ENCODE measurements around the gene NLGN1.

The NLGN1 gene

GRCh38 chr3:174295306-174296092 lies 898.0 kb downstream of the NLGN1 start:
- Histone ChIP-seq H3K4me1 (ENCODE audit: control insufficient read depth in 1 of 2, insufficient read depth in 2 of 2, low read length in 2 of 2) (no peaks in the 10 kb centered on the region), H2AK5ac (ENCODE audit: low read length) (no peak overlapping the region), H2BK5ac (ENCODE audit: low read depth, low read length, poor library complexity) (no peak overlapping the region), H3K36me3 (ENCODE audit: control insufficient read depth in 1 of 2, insufficient read depth in 2 of 2, low read length in 2 of 2) (no peaks in the 10 kb centered on the region), H3K18ac (ENCODE audit: low read length) (no peak overlapping the region), H3K14ac (ENCODE audit: low read length) (no peak overlapping the region), H3K79me2 (ENCODE audit: control insufficient read depth, insufficient read depth, low read length, poor library complexity) (no peaks in the 10 kb centered on the region), H3K79me1 (ENCODE audit: low read length) (no peaks in the 10 kb centered on the region), H3K4me2 (ENCODE audit: low read length) (no peak overlapping the region), H3K27ac (ENCODE audit: low read depth, low read length) (no peak overlapping the region), H2BK12ac (ENCODE audit: low read length) (no peak overlapping the region), H4K12ac (ENCODE audit: low read depth, low read length) (no peak overlapping the region), H3K27me3 (ENCODE audit: insufficient read depth, low read length) (no peaks in the 10 kb centered on the region), H2AFZ (ENCODE audit: insufficient read depth, low read length, poor library complexity) (no peak overlapping the region), H3K9ac (ENCODE audit: low read length) (no peak overlapping the region), H4K91ac (ENCODE audit: low read depth, low read length) (no peak overlapping the region), H3K9me3 (ENCODE audit: insufficient read depth, low read depth, low read length) (no peaks in the 10 kb centered on the region), H2BK120ac (ENCODE audit: insufficient read depth, low read length, poor library complexity) (no peak overlapping the region), H3K4me3 (ENCODE audit: low read depth, low read length) (no peak overlapping the region), H4K8ac (ENCODE audit: low read depth, low read length) (no peak overlapping the region), H3K4ac (ENCODE audit: low read depth, low read length) (no peak overlapping the region), H3K23ac (ENCODE audit: low read length) (no peak overlapping the region)
- 100% methylated on average over 1 of the region's 7 CpGs for WGBS (ENCODE audit: extremely low coverage, insufficient coverage, insufficient read length)
- DNase-seq: no peak

- no peak overlapping the region for H2BK120ac ChIP-seq (ENCODE audit: insufficient read depth, low read length, poor library complexity)
- H3K18ac ChIP-seq (ENCODE audit: low read length): no peak overlapping the region
- no peaks in the 10 kb centered on the region for H3K79me1 ChIP-seq (ENCODE audit: low read length)
- no peak overlapping the region for H2AFZ ChIP-seq (ENCODE audit: insufficient read depth, low read length, poor library complexity)
- H2BK5ac ChIP-seq (ENCODE audit: low read depth, low read length, poor library complexity): no peak overlapping the region
- H3K27ac ChIP-seq (ENCODE audit: low read depth, low read length): no peak overlapping the region
- no peak overlapping the region for H2BK12ac ChIP-seq (ENCODE audit: low read length)
- no peak overlapping the region for H2AK5ac ChIP-seq (ENCODE audit: low read length)
- no peak overlapping the region for H4K12ac ChIP-seq (ENCODE audit: low read depth, low read length)
- H4K8ac ChIP-seq (ENCODE audit: low read depth, low read length): no peak overlapping the region
- no peak overlapping the region for H3K14ac ChIP-seq (ENCODE audit: low read length)
- H3K27me3 ChIP-seq (ENCODE audit: insufficient read depth, low read length): no peaks in the 10 kb centered on the region
- WGBS (ENCODE audit: extremely low coverage, insufficient coverage, insufficient read length): no CpG with 5 or more reads among the region's 1 CpG
- no peak overlapping the region for H3K4ac ChIP-seq (ENCODE audit: low read depth, low read length)
- H3K4me1 ChIP-seq (ENCODE audit: control insufficient read depth in 1 of 2, insufficient read depth in 2 of 2, low read length in 2 of 2): no peaks in the 10 kb centered on the region
- H4K91ac ChIP-seq (ENCODE audit: low read depth, low read length): no peak overlapping the region
- peak overlapping the region; percentile 22 for H3K23ac ChIP-seq (ENCODE audit: low read length)
- no peak overlapping the region for H3K9ac ChIP-seq (ENCODE audit: low read length)
- H3K36me3 ChIP-seq (ENCODE audit: control insufficient read depth in 1 of 2, insufficient read depth in 2 of 2, low read length in 2 of 2): no peaks in the 10 kb centered on the region
- H3K9me3 ChIP-seq (ENCODE audit: insufficient read depth, low read depth, low read length): no peaks in the 10 kb centered on the region
- no peak overlapping the region for H3K4me2 ChIP-seq (ENCODE audit: low read length)
- peak; percentile 68 to 79 for DNase-seq
- no peaks in the 10 kb centered on the region for H3K79me2 ChIP-seq (ENCODE audit: control insufficient read depth, insufficient read depth, low read length, poor library complexity)
- H3K4me3 ChIP-seq (ENCODE audit: low read depth, low read length): no peak overlapping the region
These were observed 905.3 kb downstream of the NLGN1 start for GRCh38 chr3:174302746-174303315.

GRCh38 chr3:174303907-174304560 lies 906.5 kb downstream of the NLGN1 start:
- Histone ChIP-seq H3K4me3 (ENCODE audit: low read depth, low read length) (no peak overlapping the region), H4K91ac (ENCODE audit: low read depth, low read length) (no peak overlapping the region), H3K27ac (ENCODE audit: low read depth, low read length) (no peak overlapping the region), H2AK5ac (ENCODE audit: low read length) (no peak overlapping the region), H3K27me3 (ENCODE audit: insufficient read depth, low read length) (no peaks in the 10 kb centered on the region), H3K14ac (ENCODE audit: low read length) (no peak overlapping the region), H3K23ac (ENCODE audit: low read length) (no peak overlapping the region), H2BK120ac (ENCODE audit: insufficient read depth, low read length, poor library complexity) (no peak overlapping the region), H2BK12ac (ENCODE audit: low read length) (no peak overlapping the region), H3K79me1 (ENCODE audit: low read length) (no peaks in the 10 kb centered on the region), H3K9ac (ENCODE audit: low read length) (no peak overlapping the region), H3K4me1 (ENCODE audit: control insufficient read depth in 1 of 2, insufficient read depth in 2 of 2, low read length in 2 of 2) (no peaks in the 10 kb centered on the region), H3K9me3 (ENCODE audit: insufficient read depth, low read depth, low read length) (no peaks in the 10 kb centered on the region), H4K12ac (ENCODE audit: low read depth, low read length) (no peak overlapping the region), H2AFZ (ENCODE audit: insufficient read depth, low read length, poor library complexity) (no peak overlapping the region), H4K8ac (ENCODE audit: low read depth, low read length) (no peak overlapping the region), H3K4me2 (ENCODE audit: low read length) (no peak overlapping the region), H2BK5ac (ENCODE audit: low read depth, low read length, poor library complexity) (no peak overlapping the region), H3K36me3 (ENCODE audit: control insufficient read depth in 1 of 2, insufficient read depth in 2 of 2, low read length in 2 of 2) (no peaks in the 10 kb centered on the region), H3K79me2 (ENCODE audit: control insufficient read depth, insufficient read depth, low read length, poor library complexity) (no peaks in the 10 kb centered on the region), H3K18ac (ENCODE audit: low read length) (no peak overlapping the region), H3K4ac (ENCODE audit: low read depth, low read length) (no peak overlapping the region)
- no peak for DNase-seq
- no CpG with 5 or more reads among the region's 2 CpGs for WGBS (ENCODE audit: extremely low coverage, insufficient coverage, insufficient read length)

GRCh38 chr3:174308736-174309135 lies 911.2 kb downstream of the NLGN1 start:
- no peaks in the 10 kb centered on the region for H3K79me1 ChIP-seq (ENCODE audit: low read length)
- no peak overlapping the region for H2AFZ ChIP-seq (ENCODE audit: insufficient read depth, low read length, poor library complexity)
- H3K79me2 ChIP-seq (ENCODE audit: control insufficient read depth, insufficient read depth, low read length, poor library complexity): no peaks in the 10 kb centered on the region
- no peak overlapping the region for H3K4ac ChIP-seq (ENCODE audit: low read depth, low read length)
- no peak overlapping the region for H2BK5ac ChIP-seq (ENCODE audit: low read depth, low read length, poor library complexity)
- H3K9me3 ChIP-seq (ENCODE audit: insufficient read depth, low read depth, low read length): no peaks in the 10 kb centered on the region
- no peak overlapping the region for H3K9ac ChIP-seq (ENCODE audit: low read length)
- no peak overlapping the region for H2BK120ac ChIP-seq (ENCODE audit: insufficient read depth, low read length, poor library complexity)
- no peaks in the 10 kb centered on the region for H3K27me3 ChIP-seq (ENCODE audit: insufficient read depth, low read length)
- H4K12ac ChIP-seq (ENCODE audit: low read depth, low read length): no peak overlapping the region
- H4K91ac ChIP-seq (ENCODE audit: low read depth, low read length): no peak overlapping the region
- no peak overlapping the region for H3K27ac ChIP-seq (ENCODE audit: low read depth, low read length)
- H3K23ac ChIP-seq (ENCODE audit: low read length): no peak overlapping the region
- H3K4me3 ChIP-seq (ENCODE audit: low read depth, low read length): no peak overlapping the region
- H3K4me2 ChIP-seq (ENCODE audit: low read length): no peak overlapping the region
- H3K18ac ChIP-seq (ENCODE audit: low read length): no peak overlapping the region
- H2BK12ac ChIP-seq (ENCODE audit: low read length): no peak overlapping the region
- H3K14ac ChIP-seq (ENCODE audit: low read length): no peak overlapping the region
- H4K8ac ChIP-seq (ENCODE audit: low read depth, low read length): no peak overlapping the region
- H3K36me3 ChIP-seq (ENCODE audit: control insufficient read depth in 1 of 2, insufficient read depth in 2 of 2, low read length in 2 of 2): no peaks in the 10 kb centered on the region
- DNase-seq: no peak
- peaks cover 0 to 2% of the 10 kb centered on the region in 2 experiments for H3K4me1 ChIP-seq (ENCODE audit: control insufficient read depth in 1 of 2, insufficient read depth in 2 of 2, low read length in 2 of 2)
- WGBS (ENCODE audit: extremely low coverage, insufficient coverage, insufficient read length): no CpG with 5 or more reads among the region's 1 CpG
- H2AK5ac ChIP-seq (ENCODE audit: low read length): no peak overlapping the region
